IgD-negative memory B cell (primary cell): ENCODE results near the gene NACC1. TPM values are rescaled to one million over a fixed set of nuclear protein-coding genes. Genes with fewer than 3 reads are reported as not detected.

Source experiments
- H3K27ac Mint-ChIP-seq, 3 donors: one replicate each; pipeline ENCODE4 v1.8.0; 2020 to 2022; ENCODE audit warnings: mild to moderate bottlenecking in 3 of 3, mixed read lengths in 3 of 3, moderate library complexity in 1 of 3
- H3K27me3 Mint-ChIP-seq: one replicate; pipeline ENCODE4 v1.8.0; 2021; ENCODE audit warnings: mixed read lengths
- H3K36me3 Mint-ChIP-seq: one replicate; pipeline ENCODE4 v1.8.0; 2020; ENCODE audit warnings: mild to moderate bottlenecking, mixed read lengths
- H3K4me1 Mint-ChIP-seq, 3 donors: one replicate each; pipeline ENCODE4 v1.8.0; 2020 to 2022; ENCODE audit warnings: mixed read lengths in 3 of 3, mild to moderate bottlenecking in 1 of 3
- H3K4me3 Mint-ChIP-seq, 4 donors: one replicate each; pipeline ENCODE4 v1.8.0; 2020 to 2022; ENCODE audit warnings: mild to moderate bottlenecking in 4 of 4, mixed read lengths in 4 of 4, moderate library complexity in 3 of 4
- H3K9me3 Mint-ChIP-seq, 3 donors: one replicate each; pipeline ENCODE4 v1.8.0; 2020 to 2021; ENCODE audit warnings: mixed read lengths in 3 of 3, mild to moderate bottlenecking in 1 of 3
- polyA plus RNA-seq: library from polyadenylated mRNA; unstranded; fragments of 300-500 nt; fragmentation: Illumina TruSeq; gene quantifications from one replicate; pipeline ENCODE4 v1.2.3, GENCODE V29; 2021

The NACC1 gene
- polyA plus RNA-seq, 1 donor from 2014 or later: 2.7 TPM

DNA sequence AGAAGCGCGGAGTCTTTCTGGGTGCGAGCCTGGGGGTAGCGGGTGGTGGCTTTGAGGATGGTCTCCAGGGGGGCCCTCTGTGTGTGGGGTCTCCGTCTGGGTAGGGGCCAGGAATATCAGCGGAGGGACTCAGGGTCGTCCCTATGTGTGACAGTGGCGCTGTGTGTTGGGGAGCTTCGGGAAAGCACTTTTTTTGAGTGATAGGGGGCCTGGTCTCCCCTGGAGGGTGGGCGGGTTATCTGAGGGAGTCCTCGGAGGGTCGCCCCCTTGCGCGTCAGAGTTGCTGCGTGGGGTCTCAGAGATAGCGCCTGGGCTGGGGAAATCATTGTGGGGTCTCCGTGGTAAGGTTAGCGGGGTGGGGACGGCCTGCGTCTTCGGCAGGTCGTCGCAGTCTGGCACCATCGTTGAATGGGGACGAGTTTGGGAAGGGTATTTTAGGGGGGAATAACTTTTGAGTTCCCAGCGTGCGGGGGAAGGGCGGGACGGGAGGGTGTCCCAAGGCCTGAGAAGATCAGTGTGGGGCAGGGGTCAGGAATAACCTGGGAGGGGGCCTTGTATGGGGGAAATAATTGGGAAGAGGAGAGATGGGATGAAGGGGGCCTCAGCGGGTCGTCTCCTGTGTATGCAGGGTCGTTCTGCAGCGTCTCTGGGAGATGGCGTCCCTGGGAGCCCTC, 33.0 kb downstream of the NACC1 start:
- H3K36me3 Mint-ChIP-seq: peaks cover 11% of the 10 kb centered on the region

DNA sequence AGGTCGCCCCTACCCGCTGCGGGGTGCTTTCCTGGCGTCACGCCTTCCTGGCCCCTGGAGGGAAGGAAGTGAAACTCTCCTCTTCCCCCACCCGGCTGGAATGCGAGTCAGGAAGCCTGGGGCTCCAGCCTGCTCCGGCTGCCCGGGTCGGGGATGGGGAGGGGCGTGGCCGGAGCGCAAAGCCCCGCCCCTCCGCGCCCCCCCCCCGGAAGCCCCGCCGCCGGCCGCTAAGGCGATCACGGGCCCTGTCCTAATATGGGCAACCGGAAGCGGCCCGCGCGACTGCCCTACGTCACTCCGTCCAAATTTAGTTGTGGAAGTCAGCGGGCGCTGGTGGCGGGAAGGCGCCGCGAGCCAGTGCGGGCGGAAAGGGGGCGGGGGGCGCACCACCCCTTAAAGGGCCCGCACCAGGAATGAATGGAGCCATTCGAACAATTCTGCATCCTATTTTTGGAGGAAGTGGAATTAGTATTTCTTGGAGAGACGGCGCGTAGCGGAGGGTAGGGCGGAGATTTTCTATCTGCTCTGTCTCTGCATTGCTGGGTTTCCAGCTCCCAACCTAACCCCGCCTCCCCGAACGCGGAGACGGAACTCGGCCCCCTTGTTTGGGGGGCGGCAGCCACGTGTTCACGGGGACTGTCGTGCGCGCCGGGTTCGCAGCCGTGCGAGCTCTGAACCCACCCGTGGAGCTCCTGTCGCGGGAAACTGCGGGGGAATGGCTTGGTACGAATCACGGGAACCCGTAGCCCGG, 33.7 kb downstream of the NACC1 start:
- peaks cover 15 to 26% (median 17%) of the 10 kb centered on the region in 3 donors for H3K4me1 Mint-ChIP-seq
- no peaks in the 10 kb centered on the region for H3K27me3 Mint-ChIP-seq

More for the DNA sequence above, 33.0 kb downstream of the NACC1 start:
- peaks cover 8 to 19% (median 10%) of the 10 kb centered on the region in 3 donors for H3K4me1 Mint-ChIP-seq
- peak overlapping the region; percentile 95 to 99 (median 98) for H3K4me3 Mint-ChIP-seq
- H3K27me3 Mint-ChIP-seq: no peaks in the 10 kb centered on the region
- H3K9me3 Mint-ChIP-seq: peaks cover 0 to 7% (median 0%) of the 10 kb centered on the region in 3 donors
- peak overlapping the region; percentile 99 to 100 (median 99) for H3K27ac Mint-ChIP-seq

DNA sequence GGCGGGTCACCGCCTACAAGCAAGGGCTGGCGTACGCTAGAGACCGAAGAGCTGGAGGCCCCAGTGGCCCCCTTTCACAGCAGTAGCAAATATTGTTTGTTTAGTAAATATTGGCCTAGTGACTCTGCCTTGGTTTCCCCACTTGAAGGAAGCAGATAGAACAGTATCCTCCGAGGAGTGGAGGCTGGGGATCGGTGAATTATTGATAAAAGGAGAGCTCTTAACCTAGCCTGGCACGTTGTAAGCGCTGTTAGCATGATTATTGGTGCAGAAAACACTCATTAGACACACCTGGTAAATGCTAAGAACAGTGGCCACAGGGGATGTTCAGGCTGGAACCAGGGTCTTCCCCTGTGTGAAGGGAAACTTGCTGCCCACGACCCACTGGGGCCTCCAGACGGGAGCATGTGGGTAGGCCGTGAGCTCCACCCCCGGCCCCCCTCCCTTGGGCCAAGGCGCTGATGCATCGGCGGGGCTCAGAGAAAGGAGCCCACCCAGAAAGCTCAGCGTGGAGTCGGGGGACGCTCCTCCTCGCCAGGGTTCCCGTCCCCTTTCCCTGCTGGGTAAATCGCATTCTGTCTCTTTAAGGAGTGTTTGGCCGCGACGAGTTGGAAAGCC, 34.4 kb downstream of the NACC1 start:
- Mint-ChIP-seq H3K4me1 (peaks cover 21 to 30% (median 22%) of the 10 kb centered on the region in 3 donors), H3K27ac (peak overlapping the region; percentile 99 to 100 (median 99)), H3K9me3 (peaks cover 0 to 7% (median 0%) of the 10 kb centered on the region in 3 donors), H3K36me3 (peaks cover 11% of the 10 kb centered on the region), H3K4me3 (peak overlapping the region; percentile 95 to 99 (median 98)), H3K27me3 (no peaks in the 10 kb centered on the region)

More for the DNA sequence above, 33.7 kb downstream of the NACC1 start:
- Mint-ChIP-seq H3K36me3 (peaks cover 11% of the 10 kb centered on the region), H3K4me3 (peak overlapping the region; percentile 95 to 99 (median 98)), H3K9me3 (peaks cover 0 to 7% (median 0%) of the 10 kb centered on the region in 3 donors), H3K27ac (peak overlapping the region; percentile 99 to 100 (median 99))

GRCh38 chr19:13152974-13153568, 35.0 kb downstream of the NACC1 start:
- H3K27ac Mint-ChIP-seq: peak overlapping the region; percentile 99 to 100 (median 99)
- H3K36me3 Mint-ChIP-seq: peaks cover 10% of the 10 kb centered on the region
- H3K9me3 Mint-ChIP-seq: peaks cover 0 to 7% (median 0%) of the 10 kb centered on the region in 3 donors
- H3K27me3 Mint-ChIP-seq: no peaks in the 10 kb centered on the region
- peak overlapping the region; percentile 95 to 99 (median 98) for H3K4me3 Mint-ChIP-seq
- H3K4me1 Mint-ChIP-seq: peaks cover 26 to 35% (median 27%) of the 10 kb centered on the region in 3 donors

DNA sequence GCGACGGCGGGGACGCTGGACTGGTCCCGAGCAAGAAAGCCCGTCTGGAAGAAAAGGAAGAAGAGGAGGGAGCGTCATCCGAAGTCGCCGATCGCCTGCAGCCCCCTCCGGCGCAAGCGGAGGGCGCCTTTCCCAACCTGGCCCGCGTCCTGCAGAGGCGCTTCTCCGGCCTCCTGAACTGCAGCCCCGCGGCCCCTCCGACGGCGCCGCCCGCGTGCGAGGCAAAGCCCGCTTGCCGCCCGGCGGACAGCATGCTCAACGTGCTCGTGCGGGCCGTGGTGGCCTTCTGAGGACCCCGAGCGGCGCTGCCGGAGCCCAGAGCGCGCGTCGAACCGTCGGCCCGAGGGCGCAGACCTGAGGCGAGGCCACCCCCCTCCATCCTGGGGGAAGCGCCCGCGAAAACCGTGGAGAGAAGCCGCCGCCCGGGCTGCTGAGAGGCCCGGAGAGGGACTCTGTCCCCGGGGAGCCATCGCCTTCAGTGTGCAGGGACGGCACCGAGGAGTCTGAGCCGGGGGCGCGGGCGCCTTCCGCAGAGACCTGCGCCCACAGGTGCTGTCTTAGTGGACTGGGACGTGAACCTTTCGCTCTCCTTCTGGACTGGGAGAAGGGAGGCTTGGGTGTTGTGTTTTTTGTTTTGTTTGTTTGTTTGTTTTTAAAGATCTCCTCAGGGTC, 35.6 kb downstream of the NACC1 start:
- H3K4me1 Mint-ChIP-seq: peaks cover 28 to 36% (median 31%) of the 10 kb centered on the region in 3 donors
- peaks cover 0 to 7% (median 0%) of the 10 kb centered on the region in 3 donors for H3K9me3 Mint-ChIP-seq
- no peaks in the 10 kb centered on the region for H3K27me3 Mint-ChIP-seq
- peaks cover 10% of the 10 kb centered on the region for H3K36me3 Mint-ChIP-seq
- peak overlapping the region; percentile 95 to 99 (median 98) for H3K4me3 Mint-ChIP-seq
- H3K27ac Mint-ChIP-seq: peak overlapping the region; percentile 99 to 100 (median 99)

DNA sequence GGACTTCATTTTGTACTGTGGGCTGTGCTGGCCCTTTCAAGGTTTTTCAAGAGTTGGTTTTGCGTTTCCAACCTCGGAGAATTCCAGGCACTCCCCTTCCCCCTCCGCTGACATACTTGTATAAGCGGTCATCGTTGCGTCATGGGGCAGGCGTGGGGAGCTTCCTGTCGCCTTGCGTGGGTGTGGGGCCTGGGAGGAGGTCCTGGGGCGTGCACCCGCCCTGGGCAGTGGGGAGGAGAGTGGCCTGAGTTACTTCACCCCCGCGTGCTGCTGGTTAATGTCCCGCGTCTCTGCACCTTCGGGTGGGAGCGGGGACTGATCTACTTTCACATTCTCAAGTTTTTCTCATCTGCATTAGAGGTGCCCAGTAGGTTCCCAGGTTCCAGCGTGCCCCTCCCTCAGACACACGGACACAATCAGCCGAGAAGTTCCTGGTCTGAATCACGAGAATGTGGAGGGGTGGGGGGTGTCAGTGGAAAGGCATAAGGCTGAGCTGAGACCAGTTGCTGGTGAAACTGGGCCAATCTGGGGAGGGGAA, 36.2 kb downstream of the NACC1 start:
- Mint-ChIP-seq H3K27ac (peak overlapping the region; percentile 99 to 100 (median 99)), H3K27me3 (no peaks in the 10 kb centered on the region), H3K9me3 (peaks cover 0 to 7% (median 0%) of the 10 kb centered on the region in 3 donors), H3K4me1 (peaks cover 26 to 31% (median 30%) of the 10 kb centered on the region in 3 donors), H3K36me3 (peaks cover 10% of the 10 kb centered on the region), H3K4me3 (peak overlapping the region; percentile 95 to 99 (median 98))

GRCh38 chr19:13154911-13155471, 36.9 kb downstream of the NACC1 start:
- Mint-ChIP-seq H3K27ac (peak overlapping the region; percentile 99 to 100 (median 99)), H3K9me3 (peaks cover 0 to 7% (median 0%) of the 10 kb centered on the region in 3 donors), H3K27me3 (no peaks in the 10 kb centered on the region), H3K36me3 (peaks cover 11% of the 10 kb centered on the region), H3K4me3 (peak overlapping the region; percentile 95 to 99 (median 98)), H3K4me1 (peaks cover 28 to 31% (median 29%) of the 10 kb centered on the region in 3 donors)

DNA sequence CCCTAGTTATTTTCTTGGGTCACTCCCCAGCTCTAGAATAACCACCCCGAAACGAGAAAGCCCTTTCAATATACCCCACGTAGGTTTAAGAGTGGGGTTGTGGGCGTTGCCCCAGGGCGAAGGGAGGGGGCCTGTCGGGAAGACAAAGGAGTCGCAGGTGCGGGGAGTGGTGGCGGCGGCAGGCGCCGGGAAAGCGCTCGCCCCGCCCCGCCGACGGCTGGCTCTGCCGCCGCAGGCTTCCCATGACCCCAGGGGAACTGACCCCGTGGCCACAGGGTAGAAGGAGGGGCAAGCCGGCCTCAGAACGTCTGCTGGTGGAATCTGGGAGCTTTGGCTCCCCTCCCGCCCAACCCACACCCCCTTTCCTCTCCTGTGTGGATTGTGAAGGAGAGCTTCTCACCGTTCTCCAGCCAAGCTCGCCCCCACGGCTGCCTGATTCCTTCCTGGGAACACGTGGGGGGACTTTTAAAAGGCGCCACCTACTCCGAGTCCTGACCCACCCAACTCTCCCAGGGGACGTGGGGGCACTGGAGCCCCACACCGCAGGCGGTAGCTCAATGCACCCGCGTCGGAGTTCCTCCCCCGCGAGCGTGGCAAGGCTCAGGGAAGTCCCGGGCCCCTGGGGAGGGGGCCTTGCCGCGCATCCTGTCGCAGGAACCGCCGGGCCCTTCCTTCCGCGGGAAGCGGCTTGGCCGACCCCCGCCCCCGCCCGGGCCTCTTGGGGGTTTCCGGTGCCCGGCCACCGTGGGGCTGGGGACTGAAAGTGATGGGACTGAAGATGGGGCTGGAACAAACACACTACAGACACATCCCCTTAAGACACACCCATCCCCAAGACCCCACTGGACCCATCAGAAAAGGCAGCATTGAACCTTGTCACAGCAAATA, 37.7 kb downstream of the NACC1 start:
- Mint-ChIP-seq H3K4me3 (peak overlapping the region; percentile 95 to 99 (median 98)), H3K27ac (peak overlapping the region; percentile 99 to 100 (median 99)), H3K36me3 (peaks cover 10% of the 10 kb centered on the region), H3K9me3 (peaks cover 0 to 7% (median 0%) of the 10 kb centered on the region in 3 donors), H3K27me3 (no peaks in the 10 kb centered on the region), H3K4me1 (peaks cover 28 to 31% (median 28%) of the 10 kb centered on the region in 3 donors)

DNA sequence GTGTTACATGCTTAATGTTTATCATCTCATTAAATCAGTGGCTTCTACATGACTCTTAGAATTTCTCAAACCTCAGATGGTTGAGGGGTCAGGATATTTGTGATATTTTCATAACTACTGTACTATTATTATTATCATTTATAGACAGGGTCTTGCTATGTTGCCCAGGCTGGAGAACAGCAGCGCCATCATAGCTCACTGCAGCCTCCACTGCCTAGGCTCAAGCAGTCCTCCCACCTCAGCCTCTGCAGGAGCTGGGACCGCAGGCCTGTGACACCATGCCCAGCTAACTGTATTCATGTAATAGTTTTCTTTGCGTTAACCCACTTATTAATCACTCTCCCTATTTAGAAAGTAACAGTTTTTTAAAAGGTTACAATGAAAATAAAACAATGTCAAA, 41.6 kb downstream of the NACC1 start:
- H3K27ac Mint-ChIP-seq: peak overlapping the region in 1 of 3 donors; percentile 99
- peaks cover 0 to 1% (median 0%) of the 10 kb centered on the region in 3 donors for H3K9me3 Mint-ChIP-seq
- H3K4me3 Mint-ChIP-seq: peak overlapping the region in 2 of 4 donors; percentile 27 to 62
- H3K36me3 Mint-ChIP-seq: peaks cover 5% of the 10 kb centered on the region
- H3K27me3 Mint-ChIP-seq: no peaks in the 10 kb centered on the region
- H3K4me1 Mint-ChIP-seq: peaks cover 40 to 47% (median 44%) of the 10 kb centered on the region in 3 donors

- Mint-ChIP-seq H3K4me3 (peak overlapping the region in 2 of 4 donors; percentile 75 to 85), H3K36me3 (peaks cover 2% of the 10 kb centered on the region), H3K27me3 (no peaks in the 10 kb centered on the region), H3K9me3 (peaks cover 0 to 1% (median 0%) of the 10 kb centered on the region in 3 donors), H3K27ac (peak overlapping the region in 1 of 3 donors; percentile 99), H3K4me1 (peaks cover 44 to 49% (median 45%) of the 10 kb centered on the region in 3 donors)
These were observed 42.5 kb downstream of the NACC1 start for GRCh38 chr19:13160557-13160956.

DNA sequence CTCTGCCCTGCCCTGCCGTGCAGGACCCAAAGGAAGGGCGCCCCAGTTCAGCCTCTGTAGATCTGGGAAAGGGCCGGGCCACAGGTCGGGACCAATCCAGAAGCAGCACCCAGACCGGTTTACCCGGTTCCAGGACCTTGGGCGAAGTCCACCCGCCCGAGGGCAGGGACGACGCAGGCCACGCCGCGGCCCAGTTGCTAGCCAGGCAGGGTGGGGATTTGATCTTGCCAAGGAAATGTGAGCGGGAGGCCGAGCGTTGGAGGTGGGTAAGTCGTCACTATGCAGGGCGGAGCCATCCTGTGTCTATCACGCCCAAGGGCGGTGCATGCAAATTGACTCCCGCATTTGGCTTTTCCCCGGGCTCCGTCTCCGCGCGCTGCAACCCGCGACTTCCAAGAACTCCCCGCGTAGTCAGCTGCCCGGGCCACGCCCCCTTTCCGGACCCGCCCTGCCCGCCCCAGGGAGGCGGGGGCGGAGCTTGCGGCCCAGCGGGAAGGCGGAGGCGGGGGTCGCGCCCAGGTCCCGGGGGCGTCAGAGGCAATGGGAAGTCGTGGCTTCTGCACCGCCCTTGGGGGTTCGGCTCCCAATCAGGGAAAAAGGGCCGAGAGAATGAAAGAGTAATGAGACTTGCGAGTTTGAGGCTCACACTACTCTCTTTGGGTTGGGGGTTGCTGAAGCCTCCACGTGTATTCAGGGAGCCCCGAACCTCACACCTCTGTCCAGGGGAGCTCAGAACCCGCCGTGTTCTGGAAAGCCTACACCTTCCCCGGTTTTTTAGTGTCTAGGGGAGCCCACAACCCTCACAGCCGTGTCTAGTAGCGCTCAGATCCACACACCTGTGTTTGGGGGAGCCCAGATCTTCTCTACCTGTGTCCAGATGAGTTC, 44.9 kb downstream of the NACC1 start:
- no peaks in the 10 kb centered on the region for H3K9me3 Mint-ChIP-seq
- H3K27me3 Mint-ChIP-seq: no peaks in the 10 kb centered on the region
- peaks cover 2% of the 10 kb centered on the region for H3K36me3 Mint-ChIP-seq
- peak overlapping the region; percentile 82 to 96 (median 96) for H3K27ac Mint-ChIP-seq
- H3K4me1 Mint-ChIP-seq: peaks cover 37 to 48% (median 43%) of the 10 kb centered on the region in 3 donors
- peak overlapping the region; percentile 85 to 95 (median 90) for H3K4me3 Mint-ChIP-seq
